ENCODE measurements around the gene SLC12A8. TPM values are rescaled to one million over a fixed set of nuclear protein-coding genes. Genes with fewer than 3 reads are reported as not detected.

Gene SLC12A8, protein sequence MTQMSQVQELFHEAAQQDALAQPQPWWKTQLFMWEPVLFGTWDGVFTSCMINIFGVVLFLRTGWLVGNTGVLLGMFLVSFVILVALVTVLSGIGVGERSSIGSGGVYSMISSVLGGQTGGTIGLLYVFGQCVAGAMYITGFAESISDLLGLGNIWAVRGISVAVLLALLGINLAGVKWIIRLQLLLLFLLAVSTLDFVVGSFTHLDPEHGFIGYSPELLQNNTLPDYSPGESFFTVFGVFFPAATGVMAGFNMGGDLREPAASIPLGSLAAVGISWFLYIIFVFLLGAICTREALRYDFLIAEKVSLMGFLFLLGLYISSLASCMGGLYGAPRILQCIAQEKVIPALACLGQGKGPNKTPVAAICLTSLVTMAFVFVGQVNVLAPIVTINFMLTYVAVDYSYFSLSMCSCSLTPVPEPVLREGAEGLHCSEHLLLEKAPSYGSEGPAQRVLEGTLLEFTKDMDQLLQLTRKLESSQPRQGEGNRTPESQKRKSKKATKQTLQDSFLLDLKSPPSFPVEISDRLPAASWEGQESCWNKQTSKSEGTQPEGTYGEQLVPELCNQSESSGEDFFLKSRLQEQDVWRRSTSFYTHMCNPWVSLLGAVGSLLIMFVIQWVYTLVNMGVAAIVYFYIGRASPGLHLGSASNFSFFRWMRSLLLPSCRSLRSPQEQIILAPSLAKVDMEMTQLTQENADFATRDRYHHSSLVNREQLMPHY
- 44.5 and 57.6 TPM in 2 replicates for total RNA-seq (2014; rRNA removed; shearing (Covaris generic))

DNA sequence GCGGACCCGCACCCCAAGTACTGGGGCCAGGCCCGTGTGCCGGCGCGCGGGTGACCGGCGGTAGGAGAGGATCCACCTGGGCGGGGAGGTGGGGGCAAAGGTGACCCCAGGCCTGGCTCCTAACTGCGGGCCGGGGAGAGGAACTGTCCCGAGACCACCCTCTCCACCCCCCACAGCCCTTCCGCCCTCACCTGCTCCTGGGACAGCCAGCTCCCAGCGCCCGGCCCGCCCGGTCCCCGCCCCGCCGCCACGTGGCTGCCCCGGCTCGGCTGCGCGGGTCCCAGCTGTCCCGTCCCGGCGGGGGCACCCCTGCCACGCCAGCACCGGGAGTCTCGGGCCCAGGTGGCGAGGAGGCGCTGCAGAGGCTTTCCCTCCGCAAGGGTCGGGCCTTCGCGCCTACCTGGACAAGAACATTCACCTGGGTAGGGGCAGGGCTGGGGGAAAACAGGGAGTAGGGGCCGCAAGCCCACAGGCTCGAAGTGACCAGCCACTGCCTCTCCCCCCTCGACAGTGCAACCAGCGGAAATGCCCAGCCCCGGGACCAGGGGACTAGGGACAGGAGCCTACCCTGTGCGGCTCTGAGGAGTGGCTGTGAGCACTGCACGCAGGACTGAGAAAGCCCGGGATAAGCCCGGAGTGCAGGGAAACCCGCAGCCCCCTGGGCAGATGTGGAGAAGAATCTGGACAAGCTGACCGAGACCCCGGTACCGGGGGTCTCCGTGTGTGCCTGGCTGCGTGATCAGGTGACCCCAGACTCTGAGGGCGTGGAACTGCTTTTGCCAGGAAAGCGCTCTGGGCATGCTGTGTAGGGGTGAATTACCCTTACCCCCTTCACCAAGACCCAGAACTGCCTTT, at the start of gene SLC12A8:
Gene SLC12A8 (minus strand): TSS at position 240 of the 855 bp plus-strand sequence. CDS start 1,399 bp downstream, outside the sequence.
- DNase-seq (ENCODE audit: low read depth): peak; percentile 8

DNA sequence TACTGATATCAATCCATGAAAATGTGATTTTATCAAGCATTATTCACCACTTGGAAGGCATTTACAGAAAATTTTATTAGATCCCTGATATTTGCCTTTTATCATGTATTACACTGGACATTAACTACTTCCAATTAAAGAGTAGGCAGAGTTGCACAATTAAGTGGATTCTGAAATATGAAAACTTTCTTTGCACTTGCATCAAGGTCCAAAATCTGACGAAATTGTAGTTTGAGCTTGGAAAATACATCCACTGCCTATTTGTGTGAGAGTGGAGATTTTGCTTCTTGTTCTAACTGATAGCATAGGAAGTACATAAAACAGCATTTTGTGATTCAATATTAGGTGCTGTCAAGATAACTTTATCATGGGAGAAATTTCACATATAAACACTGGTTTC, 49.6 kb upstream of the SLC12A8 start:
- DNase-seq (ENCODE audit: low read depth): no peak

DNA sequence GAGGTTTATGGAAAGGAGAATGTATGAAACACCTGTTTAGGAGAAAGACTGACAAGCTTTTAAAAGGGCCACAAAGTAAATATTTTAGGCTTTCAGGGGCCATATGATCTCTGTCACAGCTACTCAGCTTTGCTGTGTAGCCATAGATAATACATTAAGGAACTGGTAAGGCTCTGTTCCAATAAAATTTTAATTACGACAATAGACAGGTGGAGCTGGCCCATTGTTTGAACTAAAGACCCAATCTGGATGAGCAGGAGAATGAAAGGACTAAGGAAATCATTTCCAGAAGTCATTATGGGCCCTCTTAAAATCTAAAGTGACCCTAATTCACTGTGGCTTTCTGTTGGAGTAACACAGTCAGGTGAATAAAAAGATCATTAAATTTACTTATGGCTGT, 48.5 kb upstream of the SLC12A8 start:
- DNase-seq (ENCODE audit: low read depth): no peak

DNA sequence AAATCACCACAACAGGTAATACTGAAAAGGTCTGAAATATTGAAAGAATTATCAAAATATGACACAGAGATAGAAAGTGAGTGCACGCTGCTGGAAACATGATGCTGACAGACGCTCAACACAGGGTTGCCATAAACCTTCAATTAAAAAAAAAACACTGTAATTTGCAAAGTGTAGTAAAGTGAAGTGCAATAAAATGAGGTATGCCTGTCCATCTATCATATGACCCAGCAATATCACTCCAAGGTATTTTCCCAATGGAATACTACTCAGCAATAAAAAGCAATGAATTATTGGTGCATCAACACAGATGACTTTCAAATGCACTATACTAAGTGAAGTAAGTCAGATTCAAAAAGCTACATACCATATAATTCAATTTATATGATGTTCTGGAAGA, 47.6 kb upstream of the SLC12A8 start:
- no peak for DNase-seq (ENCODE audit: low read depth)

DNA sequence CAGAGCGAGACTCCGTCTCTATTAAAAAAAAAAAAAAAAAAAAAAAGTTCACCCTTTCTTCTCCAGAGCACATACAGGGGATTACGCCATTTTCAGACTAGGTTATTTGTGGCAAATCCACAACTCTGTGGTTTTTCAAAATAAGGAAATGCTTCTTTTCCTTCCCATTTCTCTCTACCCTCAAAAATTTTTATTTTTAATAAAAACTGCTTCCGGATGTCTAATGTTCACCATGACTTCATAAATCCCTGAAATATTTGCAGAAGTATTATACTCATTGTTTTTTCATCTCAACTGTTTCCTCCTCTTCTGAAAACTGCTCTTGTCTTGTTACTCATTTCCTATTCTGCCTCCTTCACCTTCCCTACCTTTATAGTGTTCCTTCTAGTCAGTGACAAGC, 45.0 kb upstream of the SLC12A8 start:
- DNase-seq (ENCODE audit: low read depth): no peak

DNA sequence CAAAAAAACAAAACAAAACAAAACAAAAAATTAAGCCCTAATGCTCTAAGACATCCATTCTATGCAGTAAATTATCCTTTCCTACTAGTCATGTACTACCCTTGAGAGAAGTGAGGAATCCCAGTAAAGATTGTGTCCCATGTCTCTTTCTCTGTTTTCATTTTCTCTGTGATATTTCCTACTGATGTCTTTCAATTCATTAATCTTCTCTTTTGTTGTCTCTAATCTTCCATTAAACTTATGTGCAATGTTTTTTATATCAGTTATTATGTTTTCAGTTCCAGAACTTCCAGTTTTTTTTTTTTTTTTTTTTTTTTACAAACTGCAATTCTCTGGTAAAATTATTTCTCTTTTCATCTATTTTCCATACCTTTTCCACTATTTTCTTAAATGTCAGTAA, 44.1 kb upstream of the SLC12A8 start:
- no peak for DNase-seq (ENCODE audit: low read depth)

DNA sequence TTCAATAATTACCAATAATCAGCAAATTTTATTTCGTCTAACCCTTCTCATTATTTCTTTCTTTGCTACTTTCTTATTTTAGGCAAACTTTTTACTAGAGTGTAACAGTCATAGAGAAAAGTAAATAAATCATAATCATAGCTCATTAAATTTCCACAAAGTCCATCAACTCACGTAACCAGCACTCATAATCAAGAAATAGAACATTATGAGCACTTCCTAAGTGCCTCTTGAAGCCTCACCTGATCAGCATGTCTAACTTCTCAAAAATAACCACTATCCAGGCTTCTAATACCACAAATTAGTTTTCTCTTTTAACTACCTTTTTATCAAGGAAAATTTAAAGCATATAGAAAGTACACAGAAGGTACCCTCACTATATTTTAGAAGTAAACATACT, 38.4 kb upstream of the SLC12A8 start:
- no peak for DNase-seq (ENCODE audit: low read depth)

DNA sequence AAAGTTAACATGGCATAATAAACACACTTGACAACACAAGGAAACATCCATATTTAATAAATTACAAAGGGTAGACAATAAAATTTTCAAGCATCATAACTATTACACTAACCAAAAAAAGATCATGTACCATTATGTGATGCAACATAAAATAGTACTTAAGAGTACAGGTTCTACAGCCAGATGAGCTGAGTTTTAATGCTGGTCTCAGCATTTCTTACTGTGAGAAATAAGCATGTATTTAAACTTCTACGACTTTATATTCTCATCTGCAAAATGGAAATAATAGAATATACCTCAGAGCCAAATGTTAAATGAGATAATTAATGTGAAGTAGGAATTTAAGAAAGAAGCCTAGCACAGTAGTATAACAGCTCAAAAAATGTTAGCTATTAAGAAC, 33.7 kb upstream of the SLC12A8 start:
- DNase-seq (ENCODE audit: low read depth): no peak

DNA sequence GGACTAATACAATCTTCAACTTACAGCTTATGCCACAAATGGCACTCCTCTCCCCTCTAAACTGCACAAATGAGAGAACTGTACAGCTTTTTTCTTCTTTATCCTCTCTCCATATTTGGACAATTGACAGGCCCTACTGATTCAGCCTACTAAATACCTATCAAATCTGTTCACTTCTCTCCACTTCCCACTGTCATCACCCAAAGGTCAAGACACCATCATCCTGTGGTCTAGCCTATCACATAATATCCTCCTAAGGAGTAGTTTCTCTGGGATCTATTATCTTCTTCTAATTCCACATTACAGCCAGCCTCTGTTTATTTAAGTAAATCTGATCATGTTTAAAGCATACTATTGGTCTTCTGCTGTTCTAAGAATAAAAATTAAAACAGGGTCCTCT, 33.0 kb upstream of the SLC12A8 start:
- peak; percentile 46 for DNase-seq (ENCODE audit: low read depth)

DNA sequence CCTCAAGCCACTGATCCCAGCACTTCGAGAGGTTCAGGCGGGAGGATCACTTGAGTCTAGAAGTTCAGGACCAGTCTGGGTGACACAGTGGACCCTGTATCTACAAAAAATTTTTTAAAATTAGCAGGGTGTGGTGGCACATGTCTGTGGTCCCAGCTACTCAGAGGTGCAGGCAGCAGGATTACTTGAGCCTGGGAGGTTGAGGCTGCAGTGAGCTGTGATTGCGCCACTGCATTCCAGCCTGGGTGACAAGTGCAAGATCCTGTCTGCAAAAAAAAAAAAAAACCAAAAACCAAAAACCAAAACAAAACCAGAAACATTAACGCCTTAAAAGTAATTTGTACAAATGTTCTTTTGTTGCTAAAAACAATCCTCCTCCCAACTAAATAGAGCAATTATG, 27.9 kb upstream of the SLC12A8 start:
- DNase-seq (ENCODE audit: low read depth): peak; percentile 46

DNA sequence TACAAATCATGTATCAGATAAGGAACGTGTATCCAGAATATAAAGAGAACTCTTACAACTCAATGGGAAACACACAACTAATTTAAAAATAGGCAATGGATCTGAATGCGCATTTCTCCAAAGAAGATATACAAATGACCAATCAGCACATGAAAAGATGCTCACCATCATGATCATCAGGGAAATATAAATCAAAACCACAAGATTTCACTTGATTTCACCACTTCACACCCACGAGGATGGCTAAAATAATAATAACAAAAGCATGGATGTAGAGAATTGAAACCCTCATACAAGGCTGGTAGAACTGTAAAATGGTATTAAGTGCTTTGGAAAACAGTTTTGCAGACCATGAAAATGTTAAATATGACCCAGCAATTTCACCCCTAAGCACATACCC, 26.7 kb upstream of the SLC12A8 start:
- DNase-seq (ENCODE audit: low read depth): no peak

DNA sequence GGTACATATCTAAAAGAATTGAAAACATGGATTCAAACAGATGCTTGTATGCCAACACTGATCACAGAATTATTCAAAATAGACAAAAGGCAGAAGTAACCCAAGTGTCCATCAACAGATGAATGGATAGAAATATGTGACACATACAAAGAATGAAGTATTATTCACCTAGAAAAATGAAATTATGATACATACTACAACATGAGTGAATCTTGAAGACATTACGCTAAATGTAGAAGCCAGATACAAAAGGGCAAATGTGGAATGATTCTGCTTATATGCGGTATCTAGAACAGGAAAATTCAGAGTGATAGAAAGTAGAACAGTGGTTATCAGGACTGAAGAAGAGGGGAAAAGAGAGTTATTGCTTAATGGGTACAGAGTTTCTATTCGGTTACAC, 26.2 kb upstream of the SLC12A8 start:
- no peak for DNase-seq (ENCODE audit: low read depth)

DNA sequence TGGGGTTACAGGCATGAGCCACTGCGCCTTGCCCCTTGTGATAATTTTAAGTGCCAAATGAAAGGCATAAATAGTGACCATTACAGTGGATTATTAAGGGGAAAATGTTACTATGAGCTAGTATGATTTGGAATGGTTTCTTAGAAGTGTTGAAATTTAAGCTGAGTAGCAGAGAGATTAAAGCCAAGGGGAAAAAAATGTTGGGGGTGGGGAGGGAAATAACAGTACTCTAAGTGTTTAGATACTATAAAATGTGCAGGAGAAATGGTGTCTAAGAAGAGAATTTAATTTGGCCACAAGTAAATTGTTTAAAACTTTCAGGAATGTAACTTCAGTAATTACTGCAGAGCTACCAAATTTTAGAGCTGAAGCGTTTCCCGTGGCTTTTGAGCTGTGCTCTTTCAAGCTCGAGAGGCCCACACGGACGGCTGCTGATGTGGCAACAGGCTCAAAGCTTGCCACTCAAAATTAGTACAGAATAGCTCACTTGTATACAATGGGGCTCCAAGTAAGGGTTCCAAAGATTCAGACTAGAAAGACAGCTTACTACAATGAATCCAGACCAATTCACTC, 23.9 kb upstream of the SLC12A8 start:
- no peak for DNase-seq (ENCODE audit: low read depth)

DNA sequence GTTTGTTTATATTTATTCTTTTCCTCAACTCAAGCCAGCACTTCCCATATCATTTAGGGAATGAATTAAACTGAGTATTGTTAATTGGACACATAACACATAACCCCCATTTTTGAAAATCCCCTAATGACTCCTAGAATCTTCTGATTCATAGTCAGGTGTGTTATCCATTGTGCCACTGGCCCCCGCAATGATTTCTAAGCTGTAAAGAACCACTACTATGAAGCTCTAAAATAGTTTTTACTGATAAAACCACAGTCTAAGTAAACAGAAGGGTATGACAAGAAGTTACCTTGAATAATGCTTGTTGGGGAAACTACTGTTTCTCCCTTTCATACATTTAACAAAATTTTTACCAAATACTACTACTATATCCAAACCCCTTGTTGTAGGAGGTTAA, 22.3 kb upstream of the SLC12A8 start:
- peak; percentile 23 for DNase-seq (ENCODE audit: low read depth)

DNA sequence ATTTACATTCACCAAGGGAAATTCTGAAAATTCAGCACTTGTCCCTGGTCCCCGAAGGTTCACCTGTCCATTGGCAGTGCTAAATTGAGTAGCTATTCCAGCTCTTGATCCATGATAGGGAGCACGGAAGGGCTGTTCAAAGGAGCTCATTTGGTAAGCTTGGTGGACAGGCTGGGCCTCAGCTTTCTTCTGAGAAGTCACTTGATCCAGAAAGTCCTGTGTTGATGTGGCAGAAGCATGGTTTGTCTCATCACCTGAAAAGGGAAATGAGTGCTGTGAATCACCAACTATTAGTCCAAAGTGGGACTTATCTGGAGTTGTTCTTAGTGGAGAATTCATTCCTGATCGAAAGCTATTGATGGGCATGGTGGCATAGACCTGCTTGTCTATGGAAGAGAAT, 19.9 kb upstream of the SLC12A8 start:
- DNase-seq (ENCODE audit: low read depth): peak; percentile 19

DNA sequence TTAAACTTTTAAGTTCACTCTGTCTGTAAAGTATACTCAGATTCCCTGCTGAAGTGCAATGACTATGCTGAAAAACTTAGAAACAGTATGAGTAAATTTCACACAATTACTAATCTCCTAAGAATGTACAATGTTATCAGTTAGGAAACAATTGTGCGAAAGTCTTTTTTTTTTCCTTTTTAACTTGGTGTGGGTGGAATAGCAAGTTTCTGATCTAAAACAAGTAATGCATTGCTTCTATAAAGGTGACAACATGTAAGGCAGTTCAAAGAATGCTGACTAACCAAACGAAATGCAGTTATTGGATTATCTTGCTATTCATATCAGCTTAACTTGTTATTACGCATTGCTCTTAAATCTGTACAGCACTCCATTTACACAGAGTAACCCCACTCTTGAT, 19.3 kb upstream of the SLC12A8 start:
- peak; percentile 77 for DNase-seq (ENCODE audit: low read depth)

DNA sequence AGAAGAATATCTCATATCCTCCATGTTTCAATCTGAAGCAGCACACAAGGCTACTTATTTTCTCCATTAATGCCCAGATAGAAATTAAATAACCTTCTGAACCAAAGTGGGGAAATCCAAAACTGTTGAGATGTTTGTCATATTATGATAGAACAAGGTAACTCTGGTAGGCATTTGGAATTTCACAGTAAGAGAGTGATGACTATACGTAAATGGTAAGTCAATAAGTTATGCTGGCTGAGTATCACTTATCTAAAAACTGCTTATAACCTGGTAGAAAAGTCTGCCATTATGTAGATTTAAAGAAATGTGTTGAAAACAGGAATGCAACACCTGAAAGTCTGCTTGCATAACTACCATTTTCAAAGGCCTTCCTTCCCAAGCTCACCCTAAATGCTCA, 17.2 kb upstream of the SLC12A8 start:
- DNase-seq (ENCODE audit: low read depth): no peak

DNA sequence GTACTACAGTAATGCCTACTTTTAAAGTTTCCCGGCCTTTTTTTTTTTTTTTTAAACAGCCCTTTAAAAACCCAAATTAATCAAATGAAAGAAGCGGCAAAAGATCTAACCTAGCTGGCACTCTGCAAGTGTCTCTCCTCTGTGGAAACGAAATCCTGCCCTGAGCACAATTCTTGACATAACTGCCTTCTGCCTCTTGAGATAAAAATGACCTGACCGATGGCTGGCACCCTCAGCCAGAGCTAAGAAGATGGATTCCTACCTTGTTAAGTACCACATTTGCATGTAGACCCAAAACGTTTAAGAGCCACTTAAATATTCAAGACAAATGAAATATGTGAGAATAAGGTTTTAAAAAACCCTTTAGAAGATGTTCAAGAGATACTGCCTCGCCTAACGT, 16.6 kb upstream of the SLC12A8 start:
- no peak for DNase-seq (ENCODE audit: low read depth)

DNA sequence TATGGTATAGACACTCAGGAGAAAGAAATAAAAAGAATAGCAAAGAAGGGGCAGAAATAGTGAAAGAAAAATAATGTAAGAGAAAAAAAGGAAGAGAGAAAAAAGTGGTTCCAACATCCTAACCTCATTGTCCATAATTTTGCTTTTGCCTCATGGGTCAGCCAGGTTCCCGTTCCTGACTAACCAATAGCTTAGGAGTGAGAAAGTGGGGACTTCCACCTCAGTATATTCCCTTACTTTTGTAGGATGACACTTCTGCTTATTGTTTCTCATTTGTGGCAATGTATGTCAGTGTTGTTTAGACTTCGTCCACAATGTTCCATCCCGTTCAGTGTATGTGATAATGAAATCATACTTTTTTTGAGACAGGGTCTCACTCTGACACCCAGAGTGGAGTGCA, 9.3 kb upstream of the SLC12A8 start:
- DNase-seq (ENCODE audit: low read depth): no peak

DNA sequence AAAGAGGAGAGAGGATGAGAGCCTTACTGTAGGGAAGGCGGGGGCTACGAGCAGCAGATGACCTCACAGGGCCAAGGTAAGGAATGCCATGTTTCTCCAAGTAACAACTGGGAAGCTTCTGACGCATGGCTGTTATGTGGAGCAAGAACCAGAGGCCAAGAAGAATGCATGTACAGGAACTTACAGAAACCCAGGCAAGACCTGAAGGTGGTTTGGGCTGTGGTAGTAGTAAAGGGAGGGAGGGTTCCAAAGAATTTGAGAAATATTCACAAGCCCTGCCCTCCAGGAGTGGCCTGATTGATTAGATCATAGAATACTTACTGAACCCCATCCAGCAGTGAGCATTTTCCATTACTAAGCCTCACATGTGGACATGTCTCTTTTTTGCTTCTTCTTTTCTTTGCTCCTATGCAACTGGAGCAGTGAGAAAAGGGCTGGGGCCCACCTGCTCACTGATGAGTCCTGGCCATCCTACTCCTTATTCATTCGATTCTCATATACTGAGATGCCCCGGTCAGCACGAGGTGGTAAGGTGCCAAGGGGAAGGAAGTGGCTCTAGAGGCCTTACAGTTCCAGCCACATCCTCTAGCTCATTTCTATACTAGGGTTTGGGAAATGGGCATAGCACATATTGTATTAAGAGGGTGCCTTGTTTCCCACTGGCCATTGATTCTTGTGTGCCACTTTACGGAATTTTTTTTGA, 8.3 kb upstream of the SLC12A8 start:
- peak; percentile 7 for DNase-seq (ENCODE audit: low read depth)

DNA sequence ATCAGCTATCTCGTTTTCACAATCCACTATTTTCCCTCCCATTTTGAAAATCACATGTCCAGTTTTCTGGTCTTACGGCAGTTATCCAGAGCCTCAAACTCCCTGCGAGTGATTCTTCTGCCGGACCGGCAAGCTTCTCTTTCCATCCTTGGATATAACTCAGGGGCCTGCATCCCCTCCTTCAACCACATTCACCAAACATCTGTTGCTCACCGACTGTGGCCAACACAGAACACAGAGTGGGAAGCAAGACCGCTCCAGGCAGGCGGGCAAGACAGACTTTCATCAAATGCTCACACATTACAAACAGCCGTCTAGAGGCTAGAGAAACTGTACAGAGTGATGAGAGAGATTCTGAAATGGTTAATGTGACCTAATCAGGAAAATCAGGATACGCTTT, 7.6 kb upstream of the SLC12A8 start:
- no peak for DNase-seq (ENCODE audit: low read depth)
